HG02938 (cell line): ENCODE data around the gene HAGH.

ENCODE experiments used
- ATAC-seq: cut with Tn5 transposase; IDR thresholded peaks from one replicate; pipeline ENCODE4 v1.9.1; 2021; ENCODE audit warnings: mild to moderate bottlenecking, moderate library complexity; ENCODE audit not compliant: unreplicated experiment

HAGH gene

GRCh38 chr16:1788095-1788707 is 38.4 kb downstream of the HAGH start:
- no peak for ATAC-seq

- ATAC-seq = no peak
These were observed 39.1 kb downstream of the HAGH start for GRCh38 chr16:1787322-1788094.

- no peak for ATAC-seq
These were observed 39.6 kb downstream of the HAGH start for GRCh38 chr16:1787056-1787321.

GRCh38 chr16:1786242-1787055 is 40.2 kb downstream of the HAGH start:
- ATAC-seq = no peak

- no peak for ATAC-seq
These were observed 40.8 kb downstream of the HAGH start for GRCh38 chr16:1785846-1786170.

- no peak for ATAC-seq
These were observed 41.4 kb downstream of the HAGH start for GRCh38 chr16:1784977-1785845.

GRCh38 chr16:1782408-1783264 is 44.0 kb downstream of the HAGH start, which contains the start of the genes NUBP2 and SPSB3:
Gene NUBP2 (plus strand): TSS chr16:1782960. CDS start chr16:1783021, 61 bp downstream.
Gene SPSB3 (minus strand): TSS chr16:1782571. CDS start chr16:1781483, 1,088 bp downstream.
- ATAC-seq = peak; percentile 88

- ATAC-seq = no peak
These were observed 44.7 kb downstream of the HAGH start for GRCh38 chr16:1781758-1782407.

GRCh38 chr16:1781254-1781653 is 45.4 kb downstream of the HAGH start:
- no peak for ATAC-seq

GRCh38 chr16:1780677-1781072 is 46.0 kb downstream of the HAGH start:
- ATAC-seq = no peak

- no peak for ATAC-seq
These were observed 46.6 kb downstream of the HAGH start for GRCh38 chr16:1779741-1780676.

GRCh38 chr16:1779234-1779701 is 47.4 kb downstream of the HAGH start:
- no peak for ATAC-seq

GRCh38 chr16:1778200-1779179 is 48.1 kb downstream of the HAGH start:
- no peak for ATAC-seq

GRCh38 chr16:1777375-1778199 is 49.0 kb downstream of the HAGH start:
- no peak for ATAC-seq

GRCh38 chr16:1776991-1777374 is 49.6 kb downstream of the HAGH start:
- no peak for ATAC-seq

- ATAC-seq = no peak
These were observed 50.0 kb downstream of the HAGH start for GRCh38 chr16:1776672-1776955.
